HG02610 (cell line): Measurements from ENCODE around the gene WDR43.

Experiments used
- ATAC-seq: cut with Tn5 transposase; IDR thresholded peaks from one replicate; pipeline ENCODE4 v1.9.1; 2021; ENCODE audit warnings: mild to moderate bottlenecking, moderate library complexity; ENCODE audit not compliant: unreplicated experiment

WDR43 gene

DNA sequence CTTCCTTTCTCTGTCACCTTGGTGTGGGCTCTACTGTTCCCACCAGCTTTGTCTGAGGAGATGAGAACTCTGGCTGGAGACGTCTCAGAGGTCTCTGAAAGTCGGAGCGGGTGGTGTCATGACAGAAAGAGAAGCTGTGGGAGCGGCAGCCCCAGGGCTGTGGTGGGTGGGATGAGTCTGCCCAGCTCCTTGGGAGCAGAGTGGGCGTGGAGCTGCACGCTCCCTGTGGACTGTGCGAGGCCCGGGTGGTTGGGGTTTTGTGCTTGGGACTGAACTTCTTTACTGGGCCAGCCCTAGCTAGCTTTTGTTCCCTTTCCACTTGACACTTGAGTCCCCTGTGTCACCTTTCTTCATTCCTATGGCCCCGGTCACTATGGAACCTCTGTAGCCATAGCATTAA is 97.0 kb downstream of the WDR43 start:
- no peak for ATAC-seq

GRCh38 chr2:28993206-28993960 is 98.9 kb downstream of the WDR43 start:
- ATAC-seq: no peak

DNA sequence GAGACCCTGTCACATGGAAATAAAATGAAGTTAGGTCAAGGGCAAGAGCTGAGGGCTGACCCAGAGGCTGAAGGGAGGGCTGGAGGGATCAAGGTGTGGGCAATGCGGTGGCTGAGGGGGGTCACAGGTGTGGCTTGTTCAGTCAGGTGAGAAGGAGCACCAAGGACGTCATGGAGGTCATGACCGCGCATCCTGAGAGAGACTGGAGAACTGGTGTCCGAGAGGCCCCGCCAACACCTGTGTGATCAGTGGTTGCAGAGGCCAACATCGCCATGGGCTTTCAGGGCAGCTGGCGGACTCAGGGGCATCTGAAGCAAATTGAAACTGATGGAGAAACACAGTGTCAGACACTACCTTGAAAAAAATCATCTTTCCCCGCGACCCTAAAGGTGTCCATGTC is 99.6 kb downstream of the WDR43 start:
- no peak for ATAC-seq

DNA sequence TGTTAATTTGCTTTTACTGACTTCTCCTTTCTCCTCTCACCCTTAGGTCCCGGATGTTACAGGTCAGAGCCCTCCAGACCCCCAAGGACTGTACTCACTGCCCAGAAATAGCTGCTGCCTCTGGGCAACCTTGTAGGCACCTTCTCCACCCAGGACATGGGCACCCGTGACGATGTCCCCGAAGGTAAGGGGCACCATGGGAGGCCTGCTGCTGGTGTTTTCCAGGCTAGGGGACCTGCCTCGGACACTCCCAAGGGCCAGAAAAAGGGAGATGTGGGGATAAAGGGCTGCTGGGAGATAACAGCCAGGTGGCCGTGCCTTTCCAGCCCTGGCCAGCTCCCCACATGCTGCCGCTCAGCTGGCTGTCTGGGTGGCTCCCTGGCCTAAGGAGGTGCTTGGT is 100.2 kb downstream of the WDR43 start:
- no peak for ATAC-seq

- ATAC-seq: no peak
Observed at GRCh38 chr2:28995765-28996750, 101.6 kb downstream of the WDR43 start.

DNA sequence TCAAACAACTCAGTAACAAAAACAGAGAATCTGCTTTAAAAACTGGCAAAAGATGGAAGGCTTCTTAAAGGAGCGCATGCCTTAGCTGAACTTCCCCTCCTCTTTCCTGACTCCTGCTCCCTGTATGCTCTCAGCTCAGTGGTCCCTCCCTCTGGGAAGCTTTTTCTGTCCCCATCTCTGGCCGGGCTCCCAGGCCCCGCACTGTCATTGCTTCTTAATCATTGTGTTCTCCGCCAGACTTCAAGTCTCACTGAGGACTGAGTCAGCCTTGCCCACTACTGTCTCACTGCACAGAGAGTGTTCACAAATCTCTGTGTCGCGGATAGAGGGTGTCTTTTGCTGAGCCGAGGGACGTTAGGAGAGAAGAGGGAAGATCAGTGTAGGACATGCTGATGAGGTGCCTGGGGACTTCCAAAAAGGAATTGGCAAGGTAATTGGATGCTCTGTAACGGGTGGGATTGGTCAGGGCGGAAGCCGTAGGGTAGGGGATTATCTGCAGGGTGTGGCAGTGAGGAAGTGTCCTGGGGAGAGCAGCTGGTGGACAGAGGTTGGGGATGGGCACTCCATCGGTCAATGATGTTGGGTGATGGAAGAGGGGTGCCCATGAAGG is 102.9 kb downstream of the WDR43 start:
- no peak for ATAC-seq
